ENCODE measurements around the gene TMEM150B.

GRCh38 chr19:55344444-55344843, 19.3 kb upstream of the TMEM150B start:
- no peak for TF ChIP-seq CTCF (IDR thresholded peaks at IDR 0.05; ENCODE audit: low read depth, low read length, poor library complexity, severe bottlenecking)
- no peak for TF ChIP-seq EZH2phosphoT487 (IDR thresholded peaks at IDR 0.05; ENCODE audit: borderline replicate concordance, low read length)

Data from DOHH2 (cell line).